OCI-LY3 (cell line): ENCODE results near the gene RAB27A.
"Not testable (repeated sequence)": the region's sequence is repeated elsewhere in the genome, so short reads cannot be mapped to it uniquely, and the experiment has no call there.

ENCODE experiments used
- EZH2phosphoT487 ChIP-seq: fragments of 200-600 bp; shearing (Covaris generic); IDR thresholded peaks from 2 replicates; pipeline ENCODE4 v1.6.1; 2018; ENCODE audit warnings: antibody characterized with exemption, mixed run types, low read depth
- TF ChIP-seq, protein P1 (sequence below): fragments of 200-600, 300-600 bp; sonication (generic); IDR thresholded peaks from 2 replicates; pipeline ENCODE4 v1.5.1; 2014; ENCODE audit warnings: antibody characterized with exemption, low read length, low read depth

DNA sequence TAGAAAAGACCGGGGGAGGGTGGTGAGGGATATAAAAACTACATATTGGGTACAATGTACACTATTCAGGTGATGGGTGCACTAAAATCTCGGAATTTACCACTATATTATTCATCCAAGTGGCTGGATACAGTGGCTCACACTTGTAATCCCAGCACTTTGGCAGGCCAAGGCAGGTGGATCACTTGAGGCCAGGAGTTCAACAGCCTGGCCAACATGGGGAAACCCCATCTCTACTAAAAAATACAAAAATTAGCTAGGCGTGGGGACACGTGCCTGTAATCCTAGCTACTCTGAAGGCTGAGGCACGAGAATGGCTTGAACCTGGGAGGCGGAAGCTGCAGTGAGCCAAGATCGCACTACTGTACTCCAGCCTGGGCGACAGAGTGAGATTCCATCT, 37.4 kb downstream of the RAB27A start:
- TF ChIP-seq, protein P1, sequence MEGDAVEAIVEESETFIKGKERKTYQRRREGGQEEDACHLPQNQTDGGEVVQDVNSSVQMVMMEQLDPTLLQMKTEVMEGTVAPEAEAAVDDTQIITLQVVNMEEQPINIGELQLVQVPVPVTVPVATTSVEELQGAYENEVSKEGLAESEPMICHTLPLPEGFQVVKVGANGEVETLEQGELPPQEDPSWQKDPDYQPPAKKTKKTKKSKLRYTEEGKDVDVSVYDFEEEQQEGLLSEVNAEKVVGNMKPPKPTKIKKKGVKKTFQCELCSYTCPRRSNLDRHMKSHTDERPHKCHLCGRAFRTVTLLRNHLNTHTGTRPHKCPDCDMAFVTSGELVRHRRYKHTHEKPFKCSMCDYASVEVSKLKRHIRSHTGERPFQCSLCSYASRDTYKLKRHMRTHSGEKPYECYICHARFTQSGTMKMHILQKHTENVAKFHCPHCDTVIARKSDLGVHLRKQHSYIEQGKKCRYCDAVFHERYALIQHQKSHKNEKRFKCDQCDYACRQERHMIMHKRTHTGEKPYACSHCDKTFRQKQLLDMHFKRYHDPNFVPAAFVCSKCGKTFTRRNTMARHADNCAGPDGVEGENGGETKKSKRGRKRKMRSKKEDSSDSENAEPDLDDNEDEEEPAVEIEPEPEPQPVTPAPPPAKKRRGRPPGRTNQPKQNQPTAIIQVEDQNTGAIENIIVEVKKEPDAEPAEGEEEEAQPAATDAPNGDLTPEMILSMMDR: not testable (repeated sequence)
- not testable (repeated sequence) for TF ChIP-seq EZH2phosphoT487
